ENCODE results near the gene GRIN2A.

The GRIN2A gene

DNA sequence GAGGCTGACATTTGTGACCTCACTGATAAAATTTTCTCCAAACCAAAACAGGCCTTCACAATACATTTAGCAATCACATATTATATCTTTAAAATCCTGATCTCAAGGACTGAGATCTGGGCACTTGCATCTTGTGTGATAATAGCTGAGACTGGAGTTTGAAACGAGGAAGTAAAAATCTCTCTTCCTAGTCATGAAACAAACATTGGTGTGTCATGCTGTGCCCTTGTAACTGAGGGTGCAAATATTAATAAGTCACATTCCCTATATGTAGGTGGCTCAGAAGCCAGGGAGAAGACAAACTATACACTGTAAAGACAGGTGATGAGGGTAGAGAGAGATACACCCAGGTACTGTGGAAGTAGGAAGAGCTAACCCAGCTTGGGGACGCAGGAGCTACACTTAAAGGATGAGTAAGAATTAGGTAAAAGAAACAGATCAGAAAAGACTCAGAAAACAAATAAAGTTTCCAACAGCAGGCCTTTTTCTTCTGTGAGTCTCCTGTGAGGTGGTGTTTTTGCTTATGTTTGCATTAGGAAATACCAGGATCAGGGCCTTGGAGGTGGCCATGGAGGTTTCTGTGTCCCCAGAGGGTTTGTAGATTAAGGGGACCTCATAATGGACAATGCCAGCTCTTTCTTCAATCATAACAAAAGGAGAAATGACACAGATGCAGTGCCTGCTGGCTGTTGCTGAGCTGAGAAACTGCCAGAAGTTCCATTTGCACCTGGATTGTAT, 335.7 kb downstream of the GRIN2A start:
- DNase-seq = no peak

DNA sequence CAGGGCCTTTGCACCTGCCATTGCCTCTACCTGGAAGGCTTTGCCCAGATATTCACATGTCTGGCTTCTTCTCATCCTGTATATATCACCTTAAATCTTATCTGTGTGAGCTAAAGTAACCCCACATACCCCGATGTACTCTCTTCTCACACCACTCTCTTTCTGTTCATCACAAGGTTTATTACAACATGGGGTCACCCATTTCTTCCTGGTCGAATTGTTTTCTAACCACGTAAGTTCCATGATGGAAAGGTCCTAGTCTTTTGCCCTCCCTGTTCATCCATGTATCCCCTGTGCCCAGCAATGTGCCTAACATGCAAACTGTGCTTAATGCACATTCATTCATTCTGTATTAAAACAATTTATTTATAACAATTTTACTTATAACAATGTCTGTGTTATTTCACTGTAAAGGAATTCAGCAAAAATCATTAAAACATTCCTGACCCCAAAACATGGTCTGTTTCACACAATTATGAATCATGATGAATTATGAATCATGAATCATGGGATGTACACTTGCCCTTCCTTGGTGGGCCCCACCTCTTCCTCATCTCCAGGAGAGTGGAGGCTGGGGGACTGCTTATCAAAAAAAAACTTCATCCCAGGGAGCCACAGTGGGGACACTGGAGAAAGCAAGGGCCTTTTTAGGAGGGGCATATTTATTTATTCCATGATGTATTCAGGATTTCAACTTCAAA, 336.4 kb downstream of the GRIN2A start:
- DNase-seq = no peak

DNA sequence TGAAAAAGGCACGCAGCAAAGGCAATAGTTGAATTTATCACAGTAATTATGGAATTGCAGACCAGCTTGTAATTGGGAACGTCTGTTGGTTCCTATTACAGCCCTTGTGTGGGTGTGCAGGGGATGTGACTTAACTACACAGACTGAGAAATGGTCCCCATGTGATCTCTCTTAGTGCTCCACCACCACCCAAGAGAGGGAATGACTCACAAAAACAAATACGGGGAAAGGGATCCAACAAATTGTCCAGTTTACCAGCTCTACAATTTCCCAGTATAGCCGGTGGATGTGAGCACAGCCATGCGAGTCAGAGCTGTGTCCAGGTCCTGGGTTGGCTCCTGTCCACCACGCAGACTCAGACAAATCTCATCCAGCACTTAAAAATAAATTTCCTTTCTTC, 337.9 kb downstream of the GRIN2A start:
- DNase-seq = no peak

DNA sequence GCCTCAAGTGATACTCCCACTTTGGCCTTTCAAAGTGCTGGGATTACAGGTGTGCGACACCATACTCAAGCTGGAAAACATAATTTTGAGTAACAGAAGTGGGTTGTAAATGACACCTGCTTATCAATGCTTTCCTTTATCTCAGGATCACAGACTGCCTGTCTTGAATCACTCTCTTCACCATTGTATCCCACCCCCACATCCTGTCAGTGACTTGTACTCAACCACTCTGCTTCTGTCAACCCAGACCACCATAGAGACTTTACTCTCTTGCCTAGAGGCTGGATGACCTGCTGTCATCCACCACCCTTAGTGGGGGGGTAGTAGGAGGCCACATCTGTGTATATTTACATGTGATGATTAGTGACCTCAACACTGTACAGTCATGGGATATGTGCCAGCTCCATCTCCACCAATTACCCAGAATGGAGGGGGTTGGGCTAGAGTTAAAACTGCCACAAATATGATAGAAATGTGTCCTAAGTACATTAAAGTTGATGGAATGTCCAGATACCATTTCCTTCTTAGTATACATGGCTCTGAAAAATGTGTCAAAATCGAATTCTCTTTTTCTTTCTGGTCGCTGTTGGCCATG, 338.7 kb downstream of the GRIN2A start:
- no peak for DNase-seq

DNA sequence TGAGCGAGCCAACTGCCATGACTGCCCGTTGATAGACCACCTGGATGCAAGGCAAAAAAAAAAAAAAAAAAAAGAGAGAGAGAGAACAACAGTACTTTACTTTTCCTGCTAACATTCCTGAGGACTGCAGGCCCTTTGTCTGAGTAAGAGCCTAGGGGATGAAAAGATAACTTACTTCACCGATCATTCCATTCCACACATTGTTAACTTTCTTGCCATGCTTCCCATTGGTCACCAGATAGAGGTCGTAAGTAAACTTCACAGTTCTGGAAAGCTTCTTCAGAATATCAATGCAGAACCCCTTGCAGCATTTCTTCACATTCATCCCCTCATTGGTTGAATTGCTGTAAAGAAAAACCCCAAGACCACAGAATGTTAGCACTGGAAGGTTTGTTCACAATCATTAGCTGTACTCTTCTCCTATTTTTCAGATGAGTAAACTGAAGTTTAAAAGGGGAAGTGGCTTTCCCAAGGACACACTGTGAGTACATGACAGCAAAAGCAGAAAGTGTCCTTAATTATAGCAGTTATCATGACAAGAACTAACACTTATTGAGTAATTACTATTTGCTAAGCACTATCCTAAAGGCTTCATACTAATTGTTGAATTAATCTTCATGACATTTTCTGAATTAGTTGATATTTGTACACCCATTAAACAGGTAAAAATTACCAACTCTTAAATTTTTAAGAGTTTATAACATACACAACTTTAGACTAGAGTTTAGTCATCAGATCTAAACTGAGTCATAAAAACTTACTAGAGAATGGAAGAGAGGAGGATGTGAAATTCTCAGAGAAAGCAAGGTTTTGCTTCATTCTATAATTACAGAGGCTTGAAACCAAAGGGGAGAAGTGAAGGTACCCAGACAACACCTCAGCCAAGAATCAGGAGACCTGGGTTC, 341.2 kb downstream of the GRIN2A start:
- DNase-seq = no peak

DNA sequence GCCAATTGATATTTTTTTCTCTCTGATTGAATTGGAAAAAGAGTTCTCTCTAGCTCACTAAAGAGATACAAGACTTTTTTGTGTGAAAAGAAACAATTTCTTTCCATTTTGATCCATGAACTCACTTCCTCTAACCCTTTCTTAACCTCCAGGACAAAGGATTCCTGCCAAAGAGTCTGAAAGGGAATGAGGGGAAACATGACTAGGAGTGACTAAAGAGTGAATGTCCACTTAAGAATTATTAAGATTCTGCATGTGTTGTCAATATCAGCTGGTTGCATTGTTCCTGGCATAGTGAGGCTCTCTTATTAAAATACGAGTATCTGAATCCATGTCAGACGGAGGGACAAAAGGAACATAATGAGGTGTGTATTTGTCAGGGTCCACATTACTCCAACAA, 344.7 kb downstream of the GRIN2A start:
- DNase-seq = no peak

DNA sequence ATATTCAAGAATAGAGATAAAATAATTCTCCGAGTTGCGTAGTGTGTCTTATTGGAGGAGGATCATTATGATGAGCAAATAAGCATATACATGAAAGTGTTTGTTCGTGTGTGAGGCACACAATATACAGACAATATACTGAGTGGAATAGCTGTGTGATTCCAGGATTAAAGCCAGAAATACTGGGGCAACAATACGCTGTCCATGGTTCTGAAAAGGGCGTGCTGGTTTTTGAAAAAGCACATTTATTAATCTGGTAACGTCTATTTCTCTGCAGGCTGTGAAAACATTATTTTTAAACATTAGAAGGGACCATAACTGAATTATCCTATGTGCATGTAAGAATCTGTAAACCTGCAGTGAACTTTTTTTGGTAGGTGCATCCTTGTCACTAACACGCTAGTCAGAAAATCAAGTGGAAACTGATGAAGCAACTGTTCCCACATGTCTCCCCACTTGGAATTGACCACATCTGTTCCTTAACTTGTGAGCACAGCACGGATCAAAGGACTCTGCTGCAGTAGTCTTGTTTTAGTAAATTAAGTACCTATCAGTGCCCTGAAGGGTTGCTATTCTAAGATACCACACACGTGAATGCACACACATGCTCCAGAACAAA, 346.0 kb downstream of the GRIN2A start:
- no peak for DNase-seq

DNA sequence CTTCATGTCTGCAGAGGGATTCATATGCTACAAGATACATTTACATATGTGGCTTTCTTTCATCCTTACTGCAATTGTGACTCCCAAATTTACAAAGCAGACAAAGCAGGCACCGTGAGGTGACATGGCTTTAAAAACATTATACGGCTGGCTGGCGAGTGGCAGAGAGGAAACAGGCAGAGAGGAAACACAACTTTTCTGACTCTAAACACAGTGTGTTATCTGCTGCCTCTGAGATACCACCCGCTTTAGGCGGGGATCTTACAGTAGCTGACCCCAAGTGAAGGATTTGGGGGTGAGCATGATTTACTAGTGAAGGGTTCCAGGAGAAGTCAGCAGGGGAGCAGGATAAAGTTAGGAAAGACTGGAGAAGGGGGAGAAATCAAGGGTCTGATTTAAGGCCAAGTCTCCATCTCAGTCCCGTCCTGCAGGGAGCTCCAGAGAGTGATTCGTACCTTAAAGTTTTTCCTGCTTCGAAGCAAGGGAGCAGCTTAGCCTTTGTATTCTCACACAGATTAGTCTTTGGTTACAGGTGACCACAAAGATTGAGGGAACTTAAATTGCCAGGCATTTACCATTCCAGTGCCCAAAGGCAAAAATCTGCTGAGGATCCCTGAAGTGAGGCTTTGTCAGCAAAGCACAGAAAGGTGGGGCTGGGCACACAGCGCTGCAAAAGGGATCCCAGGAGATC, 355.0 kb downstream of the GRIN2A start:
- no peak for DNase-seq

DNA sequence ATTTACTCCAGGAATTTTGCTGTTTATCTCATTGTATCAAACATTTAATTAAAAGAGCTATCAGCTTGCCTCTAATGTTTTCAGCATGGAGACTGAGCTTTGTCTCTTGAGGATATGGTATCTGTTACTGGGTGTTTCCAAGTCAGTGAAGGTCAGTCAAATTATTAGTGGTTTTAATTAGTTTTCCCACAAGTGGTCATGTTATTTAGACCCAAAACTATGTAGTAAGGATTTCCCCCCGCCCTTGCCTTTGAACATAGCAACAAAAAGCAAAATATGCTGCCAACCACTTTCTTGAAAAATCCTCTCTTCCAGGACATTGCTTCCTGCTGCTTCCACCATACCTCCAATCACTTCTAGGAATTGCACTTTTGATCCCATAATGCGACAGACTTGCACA, 355.6 kb downstream of the GRIN2A start:
- DNase-seq = no peak

DNA sequence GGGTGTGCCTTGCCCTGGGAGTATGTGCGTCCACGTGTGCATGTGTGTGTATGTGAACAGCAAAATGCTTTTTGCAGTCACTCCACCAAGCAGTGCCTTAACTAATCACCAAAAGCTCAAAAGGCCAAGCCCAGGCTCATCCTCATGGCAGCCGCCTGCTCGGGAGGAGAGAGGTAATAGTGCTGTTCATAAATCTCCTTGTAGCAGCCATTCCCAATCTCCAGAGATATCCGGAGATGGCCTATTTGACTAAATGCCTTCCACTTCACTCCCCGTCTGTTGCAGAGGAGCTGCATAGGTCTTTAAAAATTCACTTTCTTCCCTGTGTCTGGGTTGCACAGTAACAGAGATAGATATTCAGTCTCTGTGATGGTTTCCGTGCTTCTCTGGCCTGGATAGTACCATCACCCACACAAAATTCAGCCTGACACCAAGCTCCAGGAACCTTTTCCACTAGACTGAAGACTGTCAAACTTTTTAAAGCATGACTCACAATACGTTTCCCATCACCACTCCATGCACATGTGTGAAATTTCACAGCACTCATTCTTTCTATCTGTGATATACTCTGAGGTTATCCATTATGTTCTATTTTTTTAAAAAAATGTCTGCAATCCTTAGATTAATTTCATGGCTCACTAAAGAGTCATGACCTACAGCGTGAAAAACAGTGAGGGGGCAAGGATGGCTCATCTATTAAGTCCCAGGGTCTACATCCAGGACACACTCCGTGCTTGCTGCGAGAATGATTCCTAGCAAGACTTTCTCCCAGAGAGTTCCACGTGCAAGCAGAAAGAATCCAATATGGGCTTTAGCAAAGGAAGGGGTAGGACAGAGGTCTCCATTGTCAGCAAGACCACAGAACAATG, 357.8 kb downstream of the GRIN2A start:
- no peak for DNase-seq

DNA sequence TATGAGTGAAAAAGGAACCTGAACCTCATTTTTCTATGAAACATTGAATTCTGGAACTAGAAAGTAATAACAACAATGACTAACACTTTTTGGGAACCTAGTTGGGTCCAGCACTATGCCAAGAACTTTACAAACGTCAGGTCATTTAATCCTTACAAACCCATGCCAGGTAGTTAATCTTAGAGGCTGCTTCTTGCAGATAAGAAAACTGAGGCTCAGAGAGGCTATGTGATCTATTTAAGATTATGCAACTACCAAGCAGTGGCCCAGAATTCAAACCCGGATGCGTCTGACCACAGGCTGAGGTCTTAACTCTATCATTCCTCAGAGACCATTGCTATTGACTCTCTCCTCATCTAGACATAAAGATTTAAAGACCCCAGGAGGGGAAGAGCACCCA, 358.7 kb downstream of the GRIN2A start:
- no peak for DNase-seq

DNA sequence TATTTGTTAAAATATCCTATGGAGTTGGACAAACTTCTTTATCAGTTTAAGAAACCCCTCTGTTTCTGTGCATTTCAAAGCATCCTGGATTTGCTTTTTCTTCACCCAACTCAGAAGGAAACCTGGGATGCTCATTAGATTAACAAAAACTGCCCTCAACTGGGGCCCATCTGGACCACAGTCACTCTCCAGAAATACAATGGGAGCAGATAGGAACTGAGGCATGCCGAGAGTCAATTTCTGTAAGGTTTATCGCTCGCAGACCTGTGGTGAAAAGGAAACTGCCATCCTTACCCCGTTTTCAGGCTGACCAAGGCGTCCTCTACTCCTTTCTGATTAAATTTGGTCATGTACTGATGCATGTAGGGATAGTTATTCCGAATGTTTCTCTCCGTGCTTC, 360.3 kb downstream of the GRIN2A start:
- no peak for DNase-seq

DNA sequence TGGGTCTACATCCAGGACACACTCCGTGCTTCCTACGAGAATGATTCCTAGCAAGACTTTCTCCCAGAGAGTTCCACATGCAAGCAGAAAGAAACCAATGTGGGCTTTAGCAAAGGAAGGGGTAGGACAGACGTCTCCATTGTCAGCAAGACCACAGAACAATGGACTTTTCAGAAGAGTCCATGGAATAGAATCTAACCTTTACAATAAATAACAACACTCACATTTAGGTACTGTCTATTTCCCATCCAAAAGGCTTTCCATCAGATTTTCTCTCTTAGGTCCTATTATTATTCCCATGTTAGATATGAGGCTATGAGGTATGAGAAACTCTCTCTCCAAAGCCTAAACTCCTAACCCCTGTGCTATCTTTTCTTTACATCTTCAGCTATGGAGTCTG, 360.9 kb downstream of the GRIN2A start:
- DNase-seq = no peak

DNA sequence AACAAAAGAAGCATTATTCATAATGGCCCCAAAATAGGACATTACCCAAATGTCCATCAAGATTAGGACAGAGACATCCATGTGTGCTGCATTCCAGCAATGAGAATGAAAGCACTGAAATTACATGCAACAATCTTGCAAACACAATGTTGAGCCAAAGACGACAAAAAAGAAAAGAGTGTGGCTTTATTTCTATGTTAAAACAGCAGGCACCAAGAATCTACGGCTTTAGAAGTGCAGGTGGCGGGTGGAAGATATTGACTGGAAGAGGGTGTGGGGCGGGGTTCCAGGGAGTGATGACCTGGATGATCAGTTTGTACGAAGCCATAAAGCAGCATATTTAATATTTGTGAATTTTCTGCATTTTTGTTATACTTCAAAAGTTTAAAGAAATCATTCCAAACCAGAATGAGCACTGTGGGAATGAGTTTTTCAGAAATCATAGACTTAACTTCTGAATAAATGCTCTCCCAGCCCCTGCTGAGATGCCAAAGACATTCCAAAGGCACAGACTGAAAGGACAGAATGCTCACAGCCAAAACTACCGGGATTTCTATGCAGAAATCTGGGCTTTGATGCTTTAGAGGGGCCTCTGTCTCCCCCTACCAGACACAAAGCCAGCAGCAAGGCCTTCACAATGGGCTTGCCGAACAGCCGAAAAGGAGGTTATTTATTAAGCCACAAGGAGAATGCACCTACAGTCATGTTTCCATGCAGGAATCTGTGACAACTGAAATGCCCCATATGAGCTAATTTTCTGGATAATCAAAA, 361.6 kb downstream of the GRIN2A start:
- DNase-seq = no peak

DNA sequence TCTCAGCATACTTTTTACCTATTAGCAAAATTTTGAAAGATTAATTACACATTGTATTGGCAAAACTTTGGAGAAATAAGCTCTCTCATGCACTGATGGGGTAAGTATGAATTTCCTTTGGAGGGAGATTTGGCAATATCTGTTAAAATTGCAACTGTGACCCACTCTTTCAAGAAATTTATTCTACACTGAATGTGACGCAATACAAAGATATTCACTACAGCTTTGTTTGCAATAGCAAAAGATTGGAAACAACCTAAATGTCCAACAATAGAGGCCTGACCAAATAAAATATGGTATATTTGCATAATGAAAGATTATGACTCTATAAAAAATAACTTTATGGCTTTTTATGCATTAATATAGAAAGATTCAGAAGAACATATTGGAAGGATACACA, 363.5 kb downstream of the GRIN2A start:
- no peak for DNase-seq

DNA sequence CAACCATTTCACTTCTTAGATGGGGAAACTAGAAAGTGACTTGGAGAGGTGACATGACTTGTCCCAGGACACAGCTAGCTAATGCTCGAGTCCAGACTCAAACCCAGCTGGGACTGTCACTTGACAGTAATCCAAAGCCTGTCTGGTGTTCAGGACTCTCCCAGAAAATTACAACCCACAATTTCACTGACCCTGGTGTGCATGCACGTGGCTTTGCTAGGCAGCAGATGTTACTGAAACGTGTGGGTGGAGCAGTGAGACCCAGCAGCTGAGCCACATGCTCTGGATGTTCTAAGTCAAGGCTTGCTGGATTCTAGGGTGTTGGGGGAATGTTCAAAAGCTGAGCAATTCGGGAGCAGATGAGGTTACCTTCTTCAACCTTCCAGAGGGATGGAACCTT, 364.6 kb downstream of the GRIN2A start:
- DNase-seq = no peak

DNA sequence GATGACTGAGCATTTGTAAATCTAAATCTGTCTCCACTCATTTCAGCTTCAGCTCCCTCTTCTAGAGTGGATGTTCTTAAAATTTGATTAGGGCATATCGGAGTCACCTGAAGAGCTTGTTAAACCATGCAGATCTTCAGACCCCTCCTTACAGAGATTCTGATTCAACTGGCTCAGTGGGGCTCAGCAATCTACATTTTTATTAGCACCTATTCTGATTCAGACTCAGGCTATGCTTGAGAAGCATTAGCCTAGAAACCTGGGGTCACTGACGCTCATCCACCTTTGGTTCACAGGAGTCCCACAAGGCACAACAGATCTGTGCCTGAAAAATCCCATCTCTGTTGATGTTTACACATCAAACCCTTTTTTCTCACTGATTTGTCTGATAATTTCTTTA, 365.6 kb downstream of the GRIN2A start:
- DNase-seq = no peak

DNA sequence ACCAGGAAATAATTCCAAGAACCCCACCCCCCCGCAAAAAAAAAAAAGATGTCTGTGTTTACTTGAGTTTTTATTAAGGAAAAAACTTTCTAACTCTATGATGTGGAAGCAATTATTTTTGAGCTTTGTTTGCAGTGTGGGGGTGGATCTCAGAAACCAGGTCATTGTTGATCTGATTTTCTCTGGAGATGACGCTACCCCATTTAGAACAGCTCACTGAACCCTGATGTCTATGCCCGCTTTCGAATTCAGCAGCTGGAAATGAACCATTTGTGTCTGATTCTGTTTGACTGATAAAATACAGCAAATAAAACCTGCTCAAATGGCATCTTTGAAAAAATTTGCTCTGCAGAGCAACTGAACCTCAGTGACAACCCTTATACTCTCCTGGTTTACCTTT, 368.6 kb downstream of the GRIN2A start:
- no peak for DNase-seq

DNA sequence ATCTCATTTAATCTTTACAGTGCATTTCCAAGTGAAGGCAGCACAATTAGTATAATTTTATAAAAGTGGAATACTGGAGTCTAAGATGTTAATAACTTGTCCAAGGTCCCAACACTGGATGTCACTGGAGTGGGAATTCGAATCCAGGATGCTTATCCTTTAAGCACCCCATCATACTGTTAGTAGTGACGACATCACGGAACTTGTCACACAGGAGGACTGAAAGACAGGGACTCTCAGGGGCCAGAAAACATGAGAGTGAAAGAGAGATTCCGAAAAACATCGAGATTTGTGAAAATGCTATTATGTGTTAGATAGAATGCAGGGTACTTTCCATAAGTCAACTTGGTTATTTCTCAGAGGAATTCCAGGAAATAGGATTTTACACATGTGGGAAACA, 374.0 kb downstream of the GRIN2A start:
- no peak for DNase-seq

DNA sequence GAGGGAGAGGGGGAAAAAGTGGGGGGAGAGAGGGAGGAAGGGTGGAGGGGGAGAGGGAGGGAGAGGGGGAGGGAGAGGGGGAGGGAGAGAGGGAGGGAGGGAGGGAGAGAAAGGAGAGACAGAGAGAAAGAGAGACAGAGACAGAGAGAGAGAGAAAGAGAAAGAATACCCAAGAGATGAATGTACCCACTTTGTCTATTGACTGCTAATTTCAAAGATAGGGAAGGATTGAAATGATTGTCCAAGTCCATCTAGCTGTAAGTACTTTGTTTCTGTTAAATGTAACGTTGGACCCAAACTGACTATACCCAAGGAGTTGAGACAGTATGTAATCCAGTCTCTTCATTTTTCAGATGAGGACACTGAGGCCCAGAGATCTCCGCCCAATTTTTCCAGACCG, 374.9 kb downstream of the GRIN2A start:
- no peak for DNase-seq

Data from stimulated activated CD4-positive, alpha-beta T cell treated with anti-CD3 and anti-CD28 coated beads, Interleukin-15, amount 100 ng/mL, for 24 hours (primary cell).